NCI-H82 treated with DMSO at 0.1 percent for 48 hours (cell line): ENCODE data around the gene IMPDH2.
"Not testable (repeated sequence)": the region's sequence is repeated elsewhere in the genome, so short reads cannot be mapped to it uniquely, and the experiment has no call there.

ENCODE experiments used
- DNase-seq: peaks from one replicate; lab custom pipeline; 2025; ENCODE audit not compliant: unreplicated experiment; lab: John Stamatoyannopoulos, UW

IMPDH2 gene

DNA sequence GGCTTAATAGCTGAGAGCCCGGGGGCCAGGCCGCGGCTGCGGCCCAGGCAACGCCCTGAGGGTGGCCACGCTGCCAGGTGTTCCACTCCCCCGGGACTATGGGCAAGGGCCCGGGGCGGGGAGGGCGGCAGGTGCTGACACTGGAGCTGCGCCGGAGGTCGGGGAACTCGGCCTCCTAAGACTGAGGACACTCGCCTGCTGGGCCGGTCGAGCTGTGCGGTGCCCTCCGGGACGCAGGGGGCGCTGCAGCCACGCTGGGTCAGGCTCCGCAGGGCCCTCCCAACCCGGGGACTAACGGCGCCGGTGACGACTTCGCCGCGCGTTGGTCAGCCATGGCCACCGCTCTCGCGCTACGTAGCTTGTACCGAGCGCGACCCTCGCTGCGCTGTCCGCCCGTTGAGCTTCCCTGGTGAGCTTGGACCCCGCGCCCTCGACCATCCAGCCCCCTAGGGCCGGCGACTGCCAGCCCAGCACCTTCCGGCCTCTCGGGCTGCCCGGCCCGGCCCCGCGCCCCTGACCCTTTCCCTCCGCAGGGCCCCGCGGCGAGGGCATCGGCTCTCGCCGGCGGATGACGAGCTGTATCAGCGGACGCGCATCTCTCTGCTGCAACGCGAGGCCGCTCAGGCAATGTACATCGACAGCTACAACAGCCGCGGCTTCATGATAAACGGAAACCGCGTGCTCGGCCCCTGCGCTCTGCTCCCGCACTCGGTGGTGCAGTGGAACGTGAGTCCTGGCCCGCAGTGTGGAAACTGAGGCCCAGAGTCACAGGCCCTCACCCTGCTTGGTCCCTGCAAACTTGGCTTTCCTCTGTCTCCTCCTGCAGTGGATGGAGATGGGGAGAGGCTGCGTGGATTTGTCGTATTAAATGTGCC, 7.1 kb downstream of the IMPDH2 start, which contains the start of gene NDUFAF3:
Gene NDUFAF3 (plus strand): TSS at position 309 of the 875 bp plus-strand sequence. CDS start 24 bp downstream, at position 333.
- peak; percentile 77 for DNase-seq

DNA sequence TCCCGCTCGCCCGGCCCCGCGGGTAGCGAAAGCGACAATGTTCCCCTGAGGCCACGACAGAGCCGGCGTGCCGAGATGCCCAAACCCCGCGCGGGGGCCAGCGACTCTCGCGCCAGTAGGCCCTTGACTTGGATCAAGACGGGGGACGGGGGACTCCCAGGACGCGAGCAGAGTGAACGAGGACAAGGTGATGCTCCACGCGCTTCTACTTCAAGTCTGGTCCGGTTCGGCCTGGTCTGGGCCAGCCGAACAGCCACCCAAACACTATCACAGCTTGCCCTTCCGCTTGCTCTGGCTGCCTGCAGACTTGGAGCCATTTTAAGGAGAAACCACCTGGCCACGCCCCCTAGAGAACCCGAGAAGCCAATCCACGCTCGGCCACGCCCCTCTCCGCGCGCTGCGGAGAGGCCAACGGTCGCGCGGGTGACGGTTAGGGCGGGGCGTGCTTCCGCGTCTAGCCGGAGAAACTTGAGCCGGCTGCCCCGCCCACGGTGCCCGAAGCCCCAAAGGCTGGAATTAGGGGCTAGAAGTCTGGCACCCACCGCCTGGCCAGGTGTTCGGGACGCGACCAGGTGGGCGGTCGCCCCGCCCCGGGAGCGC, 7.9 kb downstream of the IMPDH2 start:
- DNase-seq, result peak; percentile 90

DNA sequence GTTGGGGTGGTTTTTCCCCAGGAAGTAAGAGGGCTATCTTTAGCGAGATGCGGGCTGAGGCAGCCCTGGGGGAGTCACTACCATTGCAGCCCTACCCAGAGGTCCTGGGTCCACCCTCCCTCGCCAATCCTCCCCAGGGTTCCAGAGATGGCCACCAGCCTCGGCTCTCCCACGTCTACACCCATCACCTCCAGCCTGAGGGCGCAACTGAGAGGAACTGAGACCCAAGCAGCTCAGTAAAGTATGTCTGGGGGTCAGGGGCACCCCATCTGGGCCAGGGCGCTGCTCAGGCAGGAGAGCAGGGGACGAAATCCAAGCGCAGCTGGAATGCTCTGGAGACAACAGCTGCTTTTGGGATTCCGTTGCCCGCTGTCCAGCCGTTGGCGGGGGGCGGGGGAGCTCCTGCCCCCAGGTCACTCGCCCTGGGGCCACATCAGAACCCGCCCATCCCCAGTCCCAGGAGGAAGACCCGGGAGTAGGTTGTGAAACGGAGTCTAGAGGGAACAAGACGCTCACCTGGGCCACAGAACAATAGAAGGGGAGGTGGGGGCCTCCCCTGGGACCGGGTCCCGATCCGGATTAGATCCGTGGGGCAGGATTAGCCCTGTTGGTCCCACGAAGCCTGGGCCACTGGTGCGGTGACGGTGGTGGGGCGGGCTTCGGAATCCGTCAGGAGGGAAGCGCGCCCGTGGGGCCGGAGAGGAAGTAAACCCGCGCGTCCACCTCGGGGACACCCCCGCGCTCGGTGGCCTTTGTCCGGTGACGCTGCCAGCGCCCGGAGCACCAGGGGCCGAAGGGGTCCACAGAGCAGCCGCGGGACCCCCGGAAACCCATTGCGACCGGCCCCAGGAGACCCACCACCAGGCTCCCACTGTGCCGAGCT, 8.6 kb downstream of the IMPDH2 start:
- DNase-seq, result no peak

DNA sequence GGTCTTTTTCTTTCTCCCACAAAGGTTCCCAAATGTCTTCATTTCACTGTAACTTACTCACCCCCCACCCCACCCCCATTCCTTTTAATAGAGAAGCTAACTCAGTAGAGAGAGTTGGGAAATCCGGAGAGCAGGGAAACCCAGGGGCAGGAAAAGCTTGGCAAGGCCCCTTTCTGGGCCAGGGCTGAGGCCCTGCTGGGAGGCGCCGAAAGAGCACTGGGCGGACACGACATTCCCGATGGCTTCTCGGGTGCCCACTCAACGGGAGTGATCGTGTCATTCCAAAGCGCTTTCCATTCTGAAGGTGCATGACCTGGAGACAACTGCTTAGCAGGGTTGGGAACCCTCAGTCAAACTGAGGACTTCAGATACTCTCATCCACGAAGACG, 9.3 kb downstream of the IMPDH2 start:
- DNase-seq, result no peak

DNA sequence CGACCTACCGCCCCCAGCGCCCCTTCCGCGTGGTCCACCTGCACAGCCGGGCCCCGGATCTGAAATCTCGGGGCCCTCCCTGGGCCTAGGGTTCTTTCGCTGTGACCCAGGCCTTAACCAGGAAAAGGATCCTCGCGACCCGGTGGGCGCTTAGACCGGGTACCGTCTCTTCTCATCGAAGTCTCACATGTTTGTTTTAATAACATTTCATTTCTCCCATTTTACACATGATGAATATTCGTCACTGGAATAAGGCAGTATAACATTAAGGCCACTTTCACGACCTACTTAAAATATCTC, 10.5 kb downstream of the IMPDH2 start:
- DNase-seq, result no peak

DNA sequence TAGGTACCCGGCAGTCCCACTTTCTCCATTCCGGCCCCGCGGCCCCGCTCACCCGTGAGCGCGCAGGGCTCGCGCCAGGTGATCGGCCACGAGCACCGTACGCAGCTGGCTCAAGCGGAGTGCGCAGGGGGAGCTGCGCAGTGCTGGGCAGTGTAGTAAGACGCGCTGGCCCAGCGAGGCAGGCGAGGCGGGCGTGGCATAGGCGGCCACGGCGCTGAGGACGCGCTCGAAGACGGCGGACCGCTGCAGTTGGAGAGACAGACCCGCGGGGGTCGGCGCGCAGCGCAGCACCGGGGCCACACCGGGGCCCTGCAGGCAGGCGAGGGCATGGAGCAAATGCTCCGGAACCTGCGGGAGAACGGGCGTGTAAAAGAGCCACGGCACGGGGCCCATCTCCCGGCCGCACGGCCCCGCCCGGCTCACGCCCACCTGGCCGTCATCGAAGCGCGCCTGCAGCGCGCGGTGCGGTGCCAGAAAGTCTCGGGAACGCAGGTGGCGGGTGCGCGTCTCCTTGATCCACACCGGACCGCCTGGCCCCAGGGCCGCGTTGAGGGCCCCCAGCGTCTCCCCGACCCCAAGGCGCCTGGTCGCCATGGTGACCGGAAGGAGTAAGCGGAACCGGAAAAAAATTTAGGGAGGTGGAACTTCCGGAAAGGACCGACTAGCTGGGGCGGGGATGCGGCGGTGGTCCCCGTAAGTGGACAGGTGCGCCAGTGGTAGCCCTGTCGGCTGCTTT, 11.1 kb downstream of the IMPDH2 start, which contains the start of gene DALRD3:
Gene DALRD3 (minus strand): TSS at position 610 of the 736 bp plus-strand sequence. CDS start 16 bp downstream, at position 594.
- DNase-seq, result peak; percentile 9

DNA sequence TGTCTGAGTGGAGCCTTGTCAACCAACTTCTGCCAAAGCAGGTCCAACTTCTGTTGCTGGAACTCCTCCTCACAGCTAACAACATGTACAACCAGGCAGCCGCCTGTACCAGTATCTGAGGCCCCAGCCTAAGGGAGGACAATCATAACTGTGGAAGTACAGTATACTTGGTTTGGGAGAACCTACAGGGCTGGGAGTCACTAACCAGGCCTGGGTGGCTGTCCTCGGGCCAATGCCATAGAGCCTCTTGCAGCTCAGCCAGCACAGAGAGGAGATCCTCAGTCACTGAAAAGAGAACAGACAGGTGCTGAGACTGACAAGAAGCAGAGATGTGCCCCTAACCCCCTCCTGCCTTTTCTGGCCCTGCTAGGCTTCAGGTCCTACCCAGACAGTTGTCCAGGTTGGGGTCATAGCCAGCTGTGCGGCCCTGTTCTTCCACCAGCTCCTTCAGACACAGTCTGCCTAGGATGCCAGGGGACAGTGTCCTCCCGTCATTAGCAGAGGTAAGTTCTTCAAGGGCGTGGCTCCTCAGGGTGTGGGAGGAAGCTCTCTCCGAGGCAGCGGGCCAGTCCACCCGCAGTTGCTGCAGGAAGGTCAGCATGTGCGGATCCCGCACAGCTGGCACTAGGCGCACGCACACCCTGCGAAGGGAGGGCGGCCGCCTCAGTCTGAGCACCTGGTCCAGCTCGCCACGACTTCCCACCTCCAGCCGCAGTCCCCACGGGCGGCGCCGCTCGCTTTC, 11.8 kb downstream of the IMPDH2 start:
- no peak for DNase-seq

DNA sequence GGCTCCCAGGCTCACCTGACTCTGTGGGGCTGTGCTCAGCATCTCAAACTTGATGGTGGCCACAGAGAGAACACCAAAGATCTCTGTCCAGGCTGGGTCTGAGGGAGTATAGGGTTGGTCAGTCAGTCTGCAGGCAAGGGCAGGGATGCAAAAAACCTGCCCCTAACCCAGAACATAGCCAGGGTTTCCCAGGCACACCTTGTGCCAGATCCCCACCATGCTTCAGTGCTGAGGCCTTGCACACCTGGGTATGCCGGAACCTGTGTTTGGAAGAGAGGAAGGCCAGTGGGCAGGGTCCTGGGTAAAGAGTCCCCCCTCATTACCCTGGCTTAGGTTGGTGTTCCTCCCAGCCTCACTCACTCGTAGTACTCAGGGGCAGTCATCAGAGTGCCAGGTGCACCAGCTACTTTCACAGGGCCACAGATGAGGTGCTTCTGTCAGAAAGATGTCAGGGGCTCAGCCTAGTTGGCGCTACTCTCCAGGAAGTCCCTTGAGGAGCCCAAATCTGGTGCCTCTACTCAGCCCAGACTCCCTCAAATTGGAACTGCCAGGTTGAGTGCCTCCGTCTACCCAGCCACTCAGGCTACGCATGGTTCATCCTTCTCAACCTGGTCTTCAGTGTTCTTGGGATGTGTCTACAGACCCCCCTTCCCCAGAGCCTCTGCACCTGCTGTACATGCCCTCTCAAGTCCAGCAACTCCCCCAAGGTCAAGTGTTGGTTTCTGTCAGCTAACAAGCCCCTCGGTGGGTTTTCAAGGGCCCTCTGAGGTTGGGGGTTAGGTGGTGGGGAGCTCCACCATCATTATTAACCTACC, 12.6 kb downstream of the IMPDH2 start:
- no peak for DNase-seq

DNA sequence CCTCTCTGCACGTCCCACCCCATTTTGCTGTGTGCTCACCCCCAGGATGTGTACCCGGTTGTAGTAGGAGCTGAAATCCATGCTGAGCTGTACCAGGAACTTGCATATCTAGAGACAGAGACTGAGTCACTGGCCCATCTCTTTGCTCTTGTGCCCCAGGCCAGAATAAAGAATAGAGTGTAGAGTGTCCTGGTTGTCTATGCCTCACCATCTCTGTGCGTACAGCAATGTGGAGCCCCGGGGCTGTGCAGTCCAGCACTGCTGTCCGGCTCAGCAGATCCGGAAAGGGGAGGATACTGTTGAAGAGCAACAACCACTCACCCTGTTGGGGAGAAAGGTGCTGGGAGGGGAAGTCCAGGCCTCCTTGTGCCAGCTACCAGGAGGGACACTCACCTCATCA, 13.4 kb downstream of the IMPDH2 start:
- DNase-seq, result no peak

DNA sequence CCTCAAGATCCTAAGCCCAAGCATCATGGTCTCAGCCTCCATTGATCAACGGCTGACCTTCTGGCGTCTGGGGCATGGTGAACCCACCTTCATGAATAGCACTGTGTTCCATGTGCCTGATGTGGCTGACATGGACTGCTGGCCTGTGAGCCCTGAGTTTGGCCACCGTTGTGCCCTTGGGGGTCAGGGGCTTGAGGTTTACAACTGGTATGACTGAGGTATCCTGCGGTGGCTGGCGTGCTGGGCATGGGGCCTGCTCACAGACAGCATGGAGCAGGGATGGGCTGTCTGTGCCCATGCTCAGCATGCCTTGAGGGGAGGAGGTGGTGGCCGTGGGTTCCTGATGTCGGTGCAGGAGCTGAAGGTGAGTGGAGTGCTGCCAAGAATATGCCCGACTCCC, 14.1 kb downstream of the IMPDH2 start:
- no peak for DNase-seq

DNA sequence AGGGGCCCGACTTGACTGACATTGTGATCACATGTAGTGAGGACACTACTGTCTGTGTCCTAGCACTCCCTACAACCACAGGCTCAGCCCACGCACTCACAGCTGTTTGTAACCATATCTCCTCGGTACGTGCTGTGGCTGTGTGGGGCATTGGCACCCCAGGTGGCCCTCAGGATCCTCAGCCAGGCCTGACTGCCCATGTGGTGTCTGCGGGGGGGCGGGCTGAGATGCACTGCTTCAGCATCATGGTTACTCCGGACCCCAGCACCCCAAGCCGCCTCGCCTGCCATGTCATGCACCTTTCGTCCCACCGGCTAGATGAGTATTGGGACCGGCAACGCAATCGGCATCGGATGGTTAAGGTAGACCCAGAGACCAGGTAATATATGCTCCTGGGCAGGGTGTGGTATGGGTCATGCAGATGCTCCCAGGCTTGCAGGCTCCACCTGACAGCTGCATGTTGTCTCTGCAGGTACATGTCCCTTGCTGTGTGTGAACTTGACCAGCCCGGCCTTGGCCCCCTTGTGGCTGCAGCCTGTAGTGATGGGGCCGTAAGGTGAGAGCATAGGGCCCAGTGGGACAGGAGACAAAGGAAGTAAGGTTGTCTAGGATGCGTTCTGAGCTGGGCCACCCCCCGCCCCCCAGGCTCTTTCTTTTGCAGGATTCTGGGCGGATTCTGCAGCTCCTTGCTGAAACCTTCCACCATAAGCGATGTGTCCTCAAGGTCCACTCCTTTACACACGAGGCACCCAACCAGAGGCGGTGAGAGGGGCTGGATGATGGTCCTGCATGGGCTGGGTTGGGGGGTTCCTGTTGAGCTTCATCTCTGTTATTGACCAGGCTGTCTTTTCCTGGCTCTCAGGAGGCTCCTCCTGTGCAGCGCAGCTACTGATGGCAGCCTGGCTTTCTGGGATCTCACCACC, 15.2 kb downstream of the IMPDH2 start:
- no peak for DNase-seq

DNA sequence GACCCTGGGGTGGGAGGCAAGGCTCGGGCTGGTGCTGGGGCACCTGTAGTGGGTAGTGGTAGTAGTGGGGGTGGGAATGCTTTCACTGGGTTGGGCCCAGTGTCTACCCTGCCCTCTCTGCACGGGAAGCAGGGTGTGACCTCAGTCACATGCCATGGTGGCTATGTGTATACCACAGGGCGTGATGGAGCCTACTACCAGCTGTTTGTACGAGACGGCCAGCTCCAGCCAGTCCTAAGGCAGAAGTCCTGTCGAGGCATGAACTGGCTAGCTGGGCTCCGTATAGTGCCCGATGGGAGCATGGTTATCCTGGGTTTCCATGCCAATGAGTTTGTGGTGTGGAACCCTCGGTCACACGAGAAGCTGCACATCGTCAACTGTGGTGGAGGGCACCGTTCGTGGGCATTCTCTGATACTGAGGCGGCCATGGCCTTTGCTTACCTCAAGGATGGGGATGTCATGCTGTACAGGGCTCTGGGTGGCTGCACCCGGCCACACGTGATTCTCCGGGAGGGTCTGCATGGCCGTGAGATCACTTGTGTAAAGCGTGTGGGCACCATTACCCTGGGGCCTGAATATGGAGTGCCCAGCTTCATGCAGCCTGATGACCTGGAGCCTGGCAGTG, 16.0 kb downstream of the IMPDH2 start:
- no peak for DNase-seq

DNA sequence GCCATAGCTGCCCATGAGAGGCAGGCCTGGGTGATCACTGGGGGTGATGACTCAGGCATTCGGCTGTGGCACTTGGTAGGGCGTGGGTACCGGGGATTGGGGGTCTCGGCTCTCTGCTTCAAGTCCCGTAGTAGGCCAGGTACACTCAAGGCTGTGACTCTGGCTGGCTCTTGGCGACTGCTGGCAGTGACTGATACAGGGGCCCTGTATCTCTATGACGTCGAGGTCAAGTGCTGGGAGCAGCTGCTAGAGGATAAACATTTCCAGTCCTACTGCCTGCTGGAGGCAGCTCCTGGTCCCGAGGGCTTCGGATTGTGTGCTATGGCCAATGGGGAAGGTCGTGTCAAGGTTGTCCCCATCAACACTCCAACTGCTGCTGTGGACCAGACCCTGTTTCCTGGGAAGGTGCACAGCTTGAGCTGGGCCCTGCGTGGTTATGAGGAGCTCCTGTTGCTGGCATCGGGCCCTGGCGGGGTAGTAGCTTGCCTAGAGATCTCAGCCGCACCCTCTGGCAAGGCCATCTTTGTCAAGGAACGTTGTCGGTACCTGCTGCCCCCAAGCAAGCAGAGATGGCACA, 16.7 kb downstream of the IMPDH2 start:
- no peak for DNase-seq

DNA sequence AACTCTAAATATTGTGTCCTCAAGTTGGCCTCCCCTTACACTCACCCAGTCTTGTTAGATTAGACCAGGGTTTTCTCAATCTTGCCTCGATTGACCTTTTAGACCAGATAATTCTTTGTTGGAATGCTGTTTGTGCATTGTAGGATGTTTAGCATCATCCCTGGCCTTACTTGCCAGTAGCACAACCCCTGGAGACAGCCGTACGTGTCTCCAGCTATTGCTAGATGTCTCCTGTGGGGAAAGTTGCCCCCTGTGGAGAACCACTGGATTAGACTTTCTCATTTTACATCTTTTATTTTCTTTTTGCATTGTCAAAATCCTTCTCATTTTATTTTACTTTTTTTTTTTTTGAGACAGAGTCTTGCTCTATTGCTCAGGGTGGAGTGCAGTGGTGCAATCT, 19.8 kb downstream of the IMPDH2 start:
- no peak for DNase-seq

DNA sequence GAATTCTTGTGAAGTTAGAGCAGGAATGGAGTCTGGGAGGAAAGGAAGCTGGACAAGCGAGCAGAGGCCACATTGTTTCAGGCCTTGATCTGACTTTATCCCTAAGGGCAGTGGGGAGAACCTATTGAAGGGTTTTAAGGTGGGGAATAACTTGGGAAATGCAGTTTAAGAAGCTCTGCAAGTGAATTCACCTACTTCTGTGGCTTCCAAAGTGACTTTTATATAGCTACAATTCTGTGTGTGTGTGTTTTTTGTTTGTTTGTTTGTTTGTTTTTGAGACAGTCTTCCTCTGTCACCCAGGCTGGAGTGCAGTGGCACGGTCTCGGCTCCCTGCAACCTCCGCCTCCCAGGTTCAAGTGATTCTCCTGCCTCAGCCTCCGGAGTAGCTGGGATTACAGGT, 20.6 kb downstream of the IMPDH2 start:
- DNase-seq, result not testable (repeated sequence)

DNA sequence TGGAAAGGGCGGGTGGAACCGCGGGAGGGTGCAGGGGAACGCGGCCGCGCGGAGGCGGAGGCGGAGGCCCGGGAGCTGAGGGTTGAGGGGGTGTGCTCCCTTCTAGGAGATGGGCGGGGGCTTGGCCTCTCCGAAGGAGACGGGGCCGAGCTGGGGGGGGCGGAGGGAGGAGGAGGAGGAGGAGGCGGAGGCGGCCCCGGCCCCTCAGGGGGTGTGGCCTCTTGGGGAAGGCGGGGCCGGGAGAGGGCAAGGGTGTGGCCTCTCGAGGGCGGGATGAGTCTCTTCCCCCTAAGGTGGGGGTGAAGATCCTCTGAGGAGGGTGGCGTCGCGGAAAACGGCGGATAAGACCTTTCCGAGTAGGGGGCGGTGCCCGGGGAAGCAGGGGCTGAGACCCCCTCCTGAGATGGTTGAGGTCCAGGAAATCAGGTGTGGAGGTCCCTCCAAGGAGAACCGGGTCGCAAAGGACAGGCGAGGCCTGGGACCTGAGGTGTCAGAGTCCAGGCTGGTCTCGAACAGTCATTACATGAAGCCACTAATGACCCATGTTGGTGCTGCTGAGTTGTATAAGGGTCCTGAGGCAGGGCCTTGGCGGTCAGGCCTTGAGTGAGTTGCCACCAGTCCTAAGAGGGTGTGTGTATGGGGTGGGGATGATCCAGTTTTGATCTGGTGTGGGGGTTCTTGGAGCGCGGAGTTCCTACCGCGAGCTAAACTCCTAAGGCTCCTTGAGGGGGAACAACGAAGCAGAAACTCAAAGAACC, 21.2 kb downstream of the IMPDH2 start:
- peak; percentile 39 for DNase-seq
